ENCODE results near the gene RAD51D. TPM values are rescaled to one million over a fixed set of nuclear protein-coding genes. Genes with fewer than 3 reads are reported as not detected.
"Not testable (repeated sequence)": the region's sequence is repeated elsewhere in the genome, so short reads cannot be mapped to it uniquely, and the experiment has no call there.

The RAD51D gene
- total and polyA plus RNA-seq, 2 donors from 2014 or later, result 7.8 to 13.8 TPM

DNA sequence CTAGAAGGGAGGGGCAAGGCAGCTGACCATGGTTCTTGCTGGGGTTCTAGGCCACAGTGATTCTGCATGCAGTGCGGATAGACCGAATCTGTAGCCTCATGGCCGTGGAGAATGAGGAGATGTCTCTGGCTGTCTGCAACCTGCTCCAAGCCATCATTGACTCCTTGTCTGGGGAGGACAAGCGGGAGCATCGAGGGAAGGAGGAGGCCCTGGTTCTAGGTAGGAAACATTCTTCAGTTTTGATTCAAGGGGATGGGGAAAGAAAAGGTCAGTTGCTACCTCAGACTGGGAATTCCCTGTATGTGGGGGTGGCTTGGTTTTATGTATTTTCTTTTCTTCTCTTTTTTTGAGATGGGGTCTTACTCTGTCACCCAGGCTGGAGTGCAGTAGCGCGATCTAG is 35.6 kb upstream of the RAD51D start:
- TF ChIP-seq, protein P1, sequence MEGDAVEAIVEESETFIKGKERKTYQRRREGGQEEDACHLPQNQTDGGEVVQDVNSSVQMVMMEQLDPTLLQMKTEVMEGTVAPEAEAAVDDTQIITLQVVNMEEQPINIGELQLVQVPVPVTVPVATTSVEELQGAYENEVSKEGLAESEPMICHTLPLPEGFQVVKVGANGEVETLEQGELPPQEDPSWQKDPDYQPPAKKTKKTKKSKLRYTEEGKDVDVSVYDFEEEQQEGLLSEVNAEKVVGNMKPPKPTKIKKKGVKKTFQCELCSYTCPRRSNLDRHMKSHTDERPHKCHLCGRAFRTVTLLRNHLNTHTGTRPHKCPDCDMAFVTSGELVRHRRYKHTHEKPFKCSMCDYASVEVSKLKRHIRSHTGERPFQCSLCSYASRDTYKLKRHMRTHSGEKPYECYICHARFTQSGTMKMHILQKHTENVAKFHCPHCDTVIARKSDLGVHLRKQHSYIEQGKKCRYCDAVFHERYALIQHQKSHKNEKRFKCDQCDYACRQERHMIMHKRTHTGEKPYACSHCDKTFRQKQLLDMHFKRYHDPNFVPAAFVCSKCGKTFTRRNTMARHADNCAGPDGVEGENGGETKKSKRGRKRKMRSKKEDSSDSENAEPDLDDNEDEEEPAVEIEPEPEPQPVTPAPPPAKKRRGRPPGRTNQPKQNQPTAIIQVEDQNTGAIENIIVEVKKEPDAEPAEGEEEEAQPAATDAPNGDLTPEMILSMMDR (IDR thresholded peaks at IDR 0.05; ENCODE audit: borderline replicate concordance, extremely low read depth, insufficient read depth), result no peak
- Histone ChIP-seq H3K27ac (ENCODE audit: low read depth in 2 of 2, low read length in 2 of 2) (no peak overlapping the region), H3K9ac (ENCODE audit: low read length in 3 of 3) (no peak overlapping the region), H3K4me3 (ENCODE audit: low read length in 3 of 3) (no peak overlapping the region), H3K27me3 (ENCODE audit: control insufficient read depth, insufficient read depth, low read length) (no peaks in the 10 kb centered on the region), H3K36me3 (ENCODE audit: control insufficient read depth in 2 of 3, insufficient read depth in 3 of 3, low read length in 3 of 3) (no peaks in the 10 kb centered on the region), H3K9me3 (ENCODE audit: control insufficient read depth in 2 of 3, insufficient read depth in 1 of 3, low read length in 3 of 3) (no peaks in the 10 kb centered on the region), H3K4me1 (ENCODE audit: control insufficient read depth in 2 of 3, insufficient read depth in 2 of 3, low read depth in 1 of 3, low read length in 3 of 3) (no peaks in the 10 kb centered on the region)
- intact Hi-C loops (cut with DNase I), result no loop called here
- FAIRE-seq, result no peak
- DNase-seq, result no peak

DNA sequence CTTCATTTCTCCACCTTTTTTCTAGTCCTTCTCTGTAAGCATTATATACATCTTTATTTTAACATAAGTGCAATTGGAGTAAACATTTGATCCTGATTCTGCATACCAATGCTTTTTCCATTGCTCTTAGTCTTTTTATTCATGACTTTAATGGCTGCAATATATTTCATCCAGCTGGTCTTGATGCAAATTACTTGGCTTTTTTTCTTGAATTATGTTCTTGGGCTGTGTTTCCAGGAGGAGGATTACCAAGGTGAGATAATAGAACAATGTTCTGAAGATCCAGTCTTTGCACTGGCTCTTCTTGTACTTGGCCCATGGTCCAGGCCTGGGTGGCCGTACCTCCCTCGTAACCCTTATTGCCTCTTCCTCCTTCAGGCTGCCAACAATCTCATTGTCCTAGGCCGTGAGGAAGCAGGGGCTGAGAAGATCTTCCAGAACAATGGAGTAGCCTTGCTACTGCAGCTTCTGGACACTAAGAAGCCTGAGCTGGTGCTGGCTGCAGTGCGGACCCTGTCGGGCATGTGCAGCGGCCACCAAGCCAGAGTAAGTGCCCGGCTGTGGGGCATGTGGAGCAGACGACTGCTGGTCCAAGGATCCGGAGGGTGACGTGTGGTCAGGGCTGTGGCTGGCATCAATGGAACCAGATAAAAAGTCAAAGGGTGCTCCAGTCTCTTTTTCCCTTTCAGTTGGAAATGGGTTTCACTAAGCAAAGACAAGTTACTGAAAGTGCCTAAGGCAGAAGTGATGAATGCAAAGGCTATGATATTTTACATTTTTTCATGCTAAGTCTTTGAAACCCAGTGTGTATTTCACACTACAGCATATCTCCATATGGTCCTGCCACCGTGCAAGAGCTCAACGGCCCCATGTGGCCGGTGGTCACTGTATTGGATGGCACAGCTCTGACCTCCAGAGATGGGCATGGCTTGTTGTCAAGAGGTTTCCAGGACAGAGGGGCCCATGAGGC is 34.8 kb upstream of the RAD51D start:
- intact Hi-C loops (cut with DNase I), result no loop called here
- no peaks in the 10 kb centered on the region for H3K4me1 ChIP-seq (ENCODE audit: control insufficient read depth in 2 of 3, insufficient read depth in 2 of 3, low read depth in 1 of 3, low read length in 3 of 3)
- no peak overlapping the region for H3K27ac ChIP-seq (ENCODE audit: low read depth in 2 of 2, low read length in 2 of 2)
- FAIRE-seq (no peak), DNase-seq (no peak)
- no peaks in the 10 kb centered on the region for H3K27me3 ChIP-seq (ENCODE audit: control insufficient read depth, insufficient read depth, low read length)
- H3K4me3 ChIP-seq (ENCODE audit: low read length in 3 of 3), result no peak overlapping the region
- TF ChIP-seq, protein P1 (IDR thresholded peaks at IDR 0.05; ENCODE audit: borderline replicate concordance, extremely low read depth, insufficient read depth), result no peak
- H3K36me3 ChIP-seq (ENCODE audit: control insufficient read depth in 2 of 3, insufficient read depth in 3 of 3, low read length in 3 of 3), result no peaks in the 10 kb centered on the region
- no peaks in the 10 kb centered on the region for H3K9me3 ChIP-seq (ENCODE audit: control insufficient read depth in 2 of 3, insufficient read depth in 1 of 3, low read length in 3 of 3)
- no peak overlapping the region for H3K9ac ChIP-seq (ENCODE audit: low read length in 3 of 3)

DNA sequence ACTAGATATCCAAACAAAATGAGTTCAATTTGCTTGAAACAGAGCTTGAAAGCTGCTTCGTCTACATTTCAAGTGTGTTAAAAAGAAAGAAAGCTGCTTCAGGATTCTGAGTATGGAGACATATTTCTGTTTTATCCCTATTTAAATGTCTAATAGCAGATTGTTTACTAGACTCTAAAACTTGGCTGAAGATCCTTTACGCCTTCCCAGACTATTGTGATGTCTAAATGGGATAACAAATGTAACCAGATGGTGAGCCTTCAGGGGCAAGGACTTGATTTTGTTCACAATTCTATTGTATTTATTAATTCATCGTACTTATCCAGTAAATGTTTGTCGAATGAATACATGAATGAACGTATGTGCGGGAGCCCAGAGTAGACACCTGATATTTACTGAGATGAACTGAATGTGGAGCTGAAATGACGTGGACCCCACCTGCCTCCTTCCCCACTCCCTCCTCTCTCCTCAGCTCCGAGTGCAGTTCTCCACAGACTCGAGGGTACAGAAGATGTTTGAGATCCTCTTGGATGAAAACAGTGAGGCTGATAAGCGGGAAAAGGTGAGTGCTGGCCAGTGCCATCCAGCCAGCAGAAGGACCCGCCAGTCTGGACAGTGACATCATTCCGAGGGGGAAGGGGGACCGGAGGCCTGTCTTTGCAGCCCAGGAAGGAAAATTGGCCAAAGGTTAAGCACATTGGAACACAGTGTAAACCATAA is 32.9 kb upstream of the RAD51D start:
- Histone ChIP-seq H3K27me3 (ENCODE audit: control insufficient read depth, insufficient read depth, low read length) (no peaks in the 10 kb centered on the region), H3K36me3 (ENCODE audit: control insufficient read depth in 2 of 3, insufficient read depth in 3 of 3, low read length in 3 of 3) (no peaks in the 10 kb centered on the region), H3K4me1 (ENCODE audit: control insufficient read depth in 2 of 3, insufficient read depth in 2 of 3, low read depth in 1 of 3, low read length in 3 of 3) (no peaks in the 10 kb centered on the region), H3K9me3 (ENCODE audit: control insufficient read depth in 2 of 3, insufficient read depth in 1 of 3, low read length in 3 of 3) (no peaks in the 10 kb centered on the region), H3K27ac (ENCODE audit: low read depth in 2 of 2, low read length in 2 of 2) (no peak overlapping the region), H3K4me3 (ENCODE audit: low read length in 3 of 3) (no peak overlapping the region), H3K9ac (ENCODE audit: low read length in 3 of 3) (no peak overlapping the region)
- DNase-seq (no peak), FAIRE-seq (no peak)
- intact Hi-C loops (cut with DNase I), result no loop called here
- TF ChIP-seq, protein P1 (IDR thresholded peaks at IDR 0.05; ENCODE audit: borderline replicate concordance, extremely low read depth, insufficient read depth), result no peak

DNA sequence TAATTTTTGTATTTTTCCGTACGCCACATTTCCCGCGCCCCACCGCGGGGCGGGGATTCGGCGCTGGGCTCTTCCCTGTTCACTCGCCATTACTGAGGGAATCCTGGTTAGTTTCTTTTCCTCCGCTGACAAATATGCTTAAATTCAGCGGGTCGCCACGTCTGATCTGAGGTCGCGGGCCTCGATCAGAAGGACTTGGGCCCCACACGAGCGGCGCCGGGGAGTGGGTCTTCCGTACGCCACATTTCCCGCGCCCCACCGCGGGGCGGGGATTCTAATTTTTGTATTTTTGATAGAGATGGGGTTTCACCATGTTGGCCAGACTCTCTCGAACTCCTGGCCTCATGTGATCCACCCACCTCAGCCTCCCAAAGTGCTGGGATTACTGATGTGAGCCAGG is 31.4 kb upstream of the RAD51D start:
- DNase-seq; FAIRE-seq; intact Hi-C loops (cut with DNase I): not testable (repeated sequence)

More for the DNA sequence above, 31.4 kb upstream of the RAD51D start:
- not testable (repeated sequence) for H3K27me3 ChIP-seq (ENCODE audit: control insufficient read depth, insufficient read depth, low read length); H3K27ac ChIP-seq (ENCODE audit: low read depth in 2 of 2, low read length in 2 of 2); H3K9ac ChIP-seq (ENCODE audit: low read length in 3 of 3); H3K36me3 ChIP-seq (ENCODE audit: control insufficient read depth in 2 of 3, insufficient read depth in 3 of 3, low read length in 3 of 3); H3K4me1 ChIP-seq (ENCODE audit: control insufficient read depth in 2 of 3, insufficient read depth in 2 of 3, low read depth in 1 of 3, low read length in 3 of 3); H3K9me3 ChIP-seq (ENCODE audit: control insufficient read depth in 2 of 3, insufficient read depth in 1 of 3, low read length in 3 of 3); H3K4me3 ChIP-seq (ENCODE audit: low read length in 3 of 3)

Data from kidney (tissue), 14 donors.